ENCODE measurements around the gene RBFOX2.

GRCh38 chr22:35963237-35963810, 65.3 kb downstream of the RBFOX2 start:
- TF ChIP-seq POLR2A (IDR thresholded peaks at IDR 0.05) (no peak), CTCF (IDR thresholded peaks at IDR 0.05) (no peak)
